HepG2 (cell line): ENCODE measurements around the gene GNB1. TPM values are rescaled to one million over a fixed set of nuclear protein-coding genes. Genes with fewer than 3 reads are reported as not detected.

Source experiments
- HES4 ChIP-seq: sonication (generic); formaldehyde crosslinking; IDR thresholded peaks from 2 replicates; pipeline ENCODE4 v1.9.0; 2021; ENCODE audit warnings: mild to moderate bottlenecking, missing genetic modification reagents, borderline replicate concordance
- NFIC ChIP-seq: IDR thresholded peaks from 2 replicates; pipeline ENCODE4 v1.6.1; 2012; ENCODE audit warnings: mild to moderate bottlenecking, low read length, inconsistent platforms
- ZNF574 ChIP-seq: sonication (generic); formaldehyde crosslinking; IDR thresholded peaks from 2 replicates; pipeline ENCODE4 v1.4.0; 2020; ENCODE audit warnings: missing genetic modification reagents
- ZNF609 ChIP-seq: sonication (generic); formaldehyde crosslinking; IDR thresholded peaks from 2 replicates; pipeline ENCODE4 v1.4.0; 2020; ENCODE audit warnings: mild to moderate bottlenecking, missing genetic modification reagents, borderline replicate concordance
- polyA plus RNA-seq, 8 experiments: library from polyadenylated mRNA; depleted of rRNA in 3 of 8; stranded (reverse) in 7 of 8; unstranded in 1 of 8; fragments of >200 nt; fragmentation: Illumina TruSeq in 4 of 8; extraction: Trizol in 4 of 8; gene quantifications; 2 replicates each; pipeline versions ENCODE4 v1.2.1 to v1.2.3, GENCODE V29; 2011 to 2016; ENCODE audit warnings: low read depth in 4 of 8, missing spikeins in 1 of 8, mixed read lengths in 1 of 8; ENCODE audit not compliant: insufficient read depth in 1 of 8
- total RNA-seq, 5 experiments: library from RNA; depleted of rRNA; stranded (reverse); fragments of >200 nt; fragmentation: Illumina TruSeq; extraction: Trizol; gene quantifications; 2 replicates each; pipeline ENCODE4 v1.2.3, GENCODE V29; 2016; ENCODE audit warnings: low read depth in 1 of 5
- TF ChIP-seq, protein P1 (sequence below), 2 experiments: IDR thresholded peaks; 2 replicates each; pipeline ENCODE4 v1.6.1; 2011 to 2012; ENCODE audit warnings: low read length in 2 of 2, borderline replicate concordance in 1 of 2, low read depth in 1 of 2, mild to moderate bottlenecking in 1 of 2, moderate library complexity in 1 of 2

GNB1 gene
- total and polyA plus RNA-seq, 2 of the 13 experiments (the other 11 are each of a cell fraction or from before 2014, with no cell fraction given) = 66.2 to 327 TPM

GRCh38 chr1:1755426-1755825 lies 135.5 kb downstream of the GNB1 start (continued):
- TF ChIP-seq ZNF609 (CRISPR knock-in tag) (no peak), NFIC (no peak), HES4 (CRISPR knock-in tag) (no peak), ZNF574 (no peak)
- TF ChIP-seq, protein P1, sequence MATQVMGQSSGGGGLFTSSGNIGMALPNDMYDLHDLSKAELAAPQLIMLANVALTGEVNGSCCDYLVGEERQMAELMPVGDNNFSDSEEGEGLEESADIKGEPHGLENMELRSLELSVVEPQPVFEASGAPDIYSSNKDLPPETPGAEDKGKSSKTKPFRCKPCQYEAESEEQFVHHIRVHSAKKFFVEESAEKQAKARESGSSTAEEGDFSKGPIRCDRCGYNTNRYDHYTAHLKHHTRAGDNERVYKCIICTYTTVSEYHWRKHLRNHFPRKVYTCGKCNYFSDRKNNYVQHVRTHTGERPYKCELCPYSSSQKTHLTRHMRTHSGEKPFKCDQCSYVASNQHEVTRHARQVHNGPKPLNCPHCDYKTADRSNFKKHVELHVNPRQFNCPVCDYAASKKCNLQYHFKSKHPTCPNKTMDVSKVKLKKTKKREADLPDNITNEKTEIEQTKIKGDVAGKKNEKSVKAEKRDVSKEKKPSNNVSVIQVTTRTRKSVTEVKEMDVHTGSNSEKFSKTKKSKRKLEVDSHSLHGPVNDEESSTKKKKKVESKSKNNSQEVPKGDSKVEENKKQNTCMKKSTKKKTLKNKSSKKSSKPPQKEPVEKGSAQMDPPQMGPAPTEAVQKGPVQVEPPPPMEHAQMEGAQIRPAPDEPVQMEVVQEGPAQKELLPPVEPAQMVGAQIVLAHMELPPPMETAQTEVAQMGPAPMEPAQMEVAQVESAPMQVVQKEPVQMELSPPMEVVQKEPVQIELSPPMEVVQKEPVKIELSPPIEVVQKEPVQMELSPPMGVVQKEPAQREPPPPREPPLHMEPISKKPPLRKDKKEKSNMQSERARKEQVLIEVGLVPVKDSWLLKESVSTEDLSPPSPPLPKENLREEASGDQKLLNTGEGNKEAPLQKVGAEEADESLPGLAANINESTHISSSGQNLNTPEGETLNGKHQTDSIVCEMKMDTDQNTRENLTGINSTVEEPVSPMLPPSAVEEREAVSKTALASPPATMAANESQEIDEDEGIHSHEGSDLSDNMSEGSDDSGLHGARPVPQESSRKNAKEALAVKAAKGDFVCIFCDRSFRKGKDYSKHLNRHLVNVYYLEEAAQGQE (IDR thresholded peaks at IDR 0.05; ENCODE audit: borderline replicate concordance in 1 of 2, low read depth in 1 of 2, low read length in 2 of 2) = no peak
